ENCODE results near the gene STK4.
A peak's percentile ranks its signal among the peaks of the same experiment; 100 is the strongest.
"Not testable (repeated sequence)": the region's sequence is repeated elsewhere in the genome, so short reads cannot be mapped to it uniquely, and the experiment has no call there.

The STK4 gene

DNA sequence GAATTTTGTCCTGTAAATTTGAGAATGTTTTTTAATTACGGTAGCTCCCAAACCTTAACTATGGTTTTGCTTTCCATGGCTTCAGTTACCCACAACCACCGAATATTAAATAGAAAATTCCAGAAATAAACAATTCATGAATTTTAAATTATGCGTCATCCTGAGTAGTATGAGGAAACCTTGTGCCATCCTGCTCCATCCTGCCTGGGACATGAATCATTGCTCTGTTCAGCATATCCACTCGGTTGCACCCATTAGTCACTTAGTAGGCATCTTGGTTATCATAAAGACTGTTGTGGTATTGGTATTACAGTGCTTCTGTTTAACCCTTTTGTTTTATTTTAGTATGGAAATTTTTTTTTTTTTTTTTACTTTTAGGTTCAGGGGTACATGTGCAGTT, 94.9 kb downstream of the STK4 start:
- ATAC-seq: no peak
- Mint-ChIP-seq H3K27ac (peak overlapping the region; percentile 19), H3K27me3 (no peaks in the 10 kb centered on the region), H3K9me3 (no peaks in the 10 kb centered on the region), H3K4me3 (no peak overlapping the region), H3K36me3 (peaks cover 71% of the 10 kb centered on the region), H3K4me1 (peaks cover 78% of the 10 kb centered on the region)

DNA sequence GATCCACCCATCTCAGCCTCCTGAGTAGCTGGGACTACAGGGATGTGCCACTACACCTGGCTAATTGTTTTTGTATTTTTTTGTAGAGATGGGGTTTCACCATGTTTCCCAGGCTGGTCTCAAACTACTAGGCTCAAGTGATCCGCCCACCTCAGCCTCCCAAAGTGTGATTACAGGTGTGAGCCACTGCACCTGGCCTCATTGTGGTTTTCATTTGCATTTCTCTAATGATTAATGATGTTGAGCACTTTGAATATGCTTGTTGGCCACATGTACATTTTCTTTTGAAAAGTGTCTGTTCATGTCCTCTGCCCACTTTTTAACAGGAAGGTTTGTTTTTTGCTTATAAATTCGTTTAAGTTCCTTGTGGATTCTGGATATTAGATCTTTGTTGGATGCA, 96.8 kb downstream of the STK4 start:
- not testable (repeated sequence) for H3K9me3 Mint-ChIP-seq, H3K4me3 Mint-ChIP-seq, ATAC-seq, H3K27me3 Mint-ChIP-seq, H3K27ac Mint-ChIP-seq
- H3K36me3 Mint-ChIP-seq: peaks cover 76% of the 10 kb centered on the region
- H3K4me1 Mint-ChIP-seq: peaks cover 62% of the 10 kb centered on the region

DNA sequence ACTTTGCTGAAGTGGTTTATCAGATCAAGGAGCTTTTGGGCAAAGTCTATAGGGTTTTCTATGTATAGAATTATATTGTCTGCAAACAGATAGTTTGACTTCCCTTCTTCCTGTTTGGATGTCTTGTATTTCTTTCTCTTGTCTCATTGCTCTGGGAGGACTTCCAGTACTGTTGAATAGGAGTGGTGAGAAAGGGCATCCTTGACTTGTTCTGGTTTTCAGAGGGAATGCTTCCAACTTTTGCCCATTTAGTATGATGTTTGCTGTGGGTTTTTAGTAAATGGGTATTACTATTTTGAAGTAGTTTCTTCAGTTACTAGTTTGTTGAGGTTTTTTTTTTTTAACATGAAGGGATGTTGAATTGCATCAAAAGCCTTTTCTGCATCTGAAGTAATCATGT, 98.5 kb downstream of the STK4 start:
- no peaks in the 10 kb centered on the region for H3K27me3 Mint-ChIP-seq
- ATAC-seq: no peak
- H3K9me3 Mint-ChIP-seq: no peaks in the 10 kb centered on the region
- peaks cover 61% of the 10 kb centered on the region for H3K4me1 Mint-ChIP-seq
- H3K27ac Mint-ChIP-seq: peak overlapping the region; percentile 11
- H3K36me3 Mint-ChIP-seq: peaks cover 82% of the 10 kb centered on the region
- H3K4me3 Mint-ChIP-seq: no peak overlapping the region

DNA sequence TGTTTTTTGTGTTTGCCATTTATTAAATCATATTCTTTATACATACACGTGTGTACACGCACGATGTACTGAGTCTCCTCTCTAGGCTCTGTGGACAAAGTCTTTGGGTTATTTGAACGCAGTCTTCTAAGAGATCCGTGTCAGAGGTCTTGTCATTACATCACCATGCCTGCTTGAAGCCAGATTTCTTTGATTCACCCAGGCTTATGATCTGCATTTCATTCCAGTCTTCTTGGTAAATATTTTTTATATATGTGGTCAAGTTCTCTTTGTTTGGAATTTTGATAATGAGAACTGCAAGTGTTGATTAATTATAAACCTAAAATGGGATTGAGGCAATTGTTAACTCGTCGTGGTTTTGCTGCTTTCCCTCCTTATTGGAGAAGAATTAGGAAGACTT, 100.1 kb downstream of the STK4 start:
- Mint-ChIP-seq H3K4me3 (no peak overlapping the region), H3K27ac (no peak overlapping the region), H3K27me3 (no peaks in the 10 kb centered on the region), H3K4me1 (peaks cover 57% of the 10 kb centered on the region), H3K9me3 (no peaks in the 10 kb centered on the region), H3K36me3 (peaks cover 77% of the 10 kb centered on the region)
- ATAC-seq: no peak

DNA sequence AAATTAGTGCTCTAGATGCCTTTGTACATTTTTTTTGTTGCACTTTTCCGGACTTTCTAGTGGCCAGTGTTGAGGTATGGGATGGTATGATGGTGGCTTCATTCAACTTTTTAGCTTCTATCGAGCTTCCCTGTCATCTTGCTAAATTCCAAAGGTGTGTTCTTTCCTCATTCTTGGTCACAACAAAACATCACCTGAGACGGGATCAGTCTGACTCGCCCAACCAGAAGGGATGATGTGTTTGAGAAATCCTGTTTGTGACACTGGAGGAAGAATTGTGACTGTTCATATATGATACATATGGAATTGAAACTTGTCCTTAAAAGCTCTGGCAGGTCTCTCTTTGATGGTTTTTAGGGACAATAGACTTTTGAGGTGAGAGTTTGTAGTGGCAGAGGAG, 100.8 kb downstream of the STK4 start:
- no peak overlapping the region for H3K27ac Mint-ChIP-seq
- no peaks in the 10 kb centered on the region for H3K27me3 Mint-ChIP-seq
- H3K4me3 Mint-ChIP-seq: no peak overlapping the region
- H3K9me3 Mint-ChIP-seq: no peaks in the 10 kb centered on the region
- ATAC-seq: no peak
- peaks cover 49% of the 10 kb centered on the region for H3K4me1 Mint-ChIP-seq
- peaks cover 74% of the 10 kb centered on the region for H3K36me3 Mint-ChIP-seq

- Mint-ChIP-seq H3K36me3 (peaks cover 75% of the 10 kb centered on the region), H3K27me3 (no peaks in the 10 kb centered on the region), H3K9me3 (no peaks in the 10 kb centered on the region), H3K4me1 (peaks cover 46% of the 10 kb centered on the region), H3K4me3 (no peak overlapping the region), H3K27ac (no peak overlapping the region)
- ATAC-seq: no peak
Observed at GRCh38 chr20:45067558-45067957, 101.2 kb downstream of the STK4 start.

- Mint-ChIP-seq H3K4me3 (no peak overlapping the region), H3K27me3 (no peaks in the 10 kb centered on the region), H3K9me3 (no peaks in the 10 kb centered on the region), H3K36me3 (peaks cover 65% of the 10 kb centered on the region), H3K4me1 (peaks cover 36% of the 10 kb centered on the region), H3K27ac (peak overlapping the region; percentile 8)
- no peak for ATAC-seq
Observed at GRCh38 chr20:45069261-45069660, 102.9 kb downstream of the STK4 start.

DNA sequence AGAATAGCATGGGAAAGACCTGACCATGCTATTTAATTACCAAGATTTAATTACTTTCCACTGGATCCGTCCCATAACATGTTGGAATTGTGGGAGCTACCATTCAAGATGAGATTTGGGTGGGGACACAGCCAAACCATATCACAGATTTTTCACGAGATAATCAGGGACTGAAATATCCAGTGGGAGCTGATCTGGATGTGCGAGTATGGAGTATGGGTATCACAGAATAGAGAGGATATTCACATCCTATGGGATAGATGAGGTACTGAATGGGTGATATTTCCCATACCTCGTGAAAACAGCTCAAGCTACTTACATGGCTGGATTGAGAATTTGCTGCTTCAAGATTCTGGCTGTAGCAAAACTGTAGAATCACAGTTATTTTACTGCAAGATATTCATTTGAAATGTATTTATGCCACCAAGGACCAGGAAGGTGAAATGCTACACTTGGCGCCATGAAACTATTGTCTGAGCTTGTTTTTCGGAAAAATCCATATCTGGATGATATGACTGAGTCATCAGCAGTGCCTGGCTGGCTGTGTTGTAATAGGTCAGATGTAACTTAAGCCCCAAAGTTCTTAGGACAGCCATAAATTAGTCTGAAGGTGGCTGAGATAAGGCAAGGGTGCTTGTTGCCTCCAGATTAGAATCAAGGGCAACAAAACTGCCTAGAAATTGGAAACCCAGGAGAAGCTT, 104.8 kb downstream of the STK4 start:
- Mint-ChIP-seq H3K36me3 (peaks cover 60% of the 10 kb centered on the region), H3K9me3 (no peaks in the 10 kb centered on the region), H3K27me3 (no peaks in the 10 kb centered on the region), H3K27ac (no peak overlapping the region), H3K4me3 (no peak overlapping the region), H3K4me1 (peaks cover 21% of the 10 kb centered on the region)
- ATAC-seq: no peak

GRCh38 chr20:45072066-45072465, 105.8 kb downstream of the STK4 start:
- peaks cover 21% of the 10 kb centered on the region for H3K4me1 Mint-ChIP-seq
- H3K27ac Mint-ChIP-seq: no peak overlapping the region
- no peak for ATAC-seq
- no peaks in the 10 kb centered on the region for H3K9me3 Mint-ChIP-seq
- no peak overlapping the region for H3K4me3 Mint-ChIP-seq
- peaks cover 61% of the 10 kb centered on the region for H3K36me3 Mint-ChIP-seq
- no peaks in the 10 kb centered on the region for H3K27me3 Mint-ChIP-seq

DNA sequence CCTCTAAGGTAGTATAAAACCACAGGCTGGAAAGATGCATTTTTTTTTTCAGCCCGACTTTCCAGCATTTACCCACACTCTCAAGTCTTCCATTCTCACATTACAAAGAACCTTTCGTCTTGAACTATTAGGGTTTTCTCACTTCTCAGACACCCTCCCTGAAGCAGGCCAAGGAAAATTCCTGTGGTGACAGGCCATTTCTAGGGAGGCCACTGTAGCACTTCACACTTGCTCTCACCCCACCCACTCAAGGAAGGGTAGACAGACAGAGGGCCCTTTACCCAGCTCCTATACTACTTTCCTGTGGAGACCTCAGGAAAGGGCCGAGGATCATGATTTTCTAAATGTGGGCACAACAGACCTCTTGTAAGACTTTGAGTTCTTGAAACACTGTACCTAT, 106.9 kb downstream of the STK4 start:
- no peak for ATAC-seq
- no peaks in the 10 kb centered on the region for H3K27me3 Mint-ChIP-seq
- H3K27ac Mint-ChIP-seq: peak overlapping the region; percentile 31
- H3K36me3 Mint-ChIP-seq: peaks cover 62% of the 10 kb centered on the region
- peaks cover 21% of the 10 kb centered on the region for H3K4me1 Mint-ChIP-seq
- no peaks in the 10 kb centered on the region for H3K9me3 Mint-ChIP-seq
- no peak overlapping the region for H3K4me3 Mint-ChIP-seq

DNA sequence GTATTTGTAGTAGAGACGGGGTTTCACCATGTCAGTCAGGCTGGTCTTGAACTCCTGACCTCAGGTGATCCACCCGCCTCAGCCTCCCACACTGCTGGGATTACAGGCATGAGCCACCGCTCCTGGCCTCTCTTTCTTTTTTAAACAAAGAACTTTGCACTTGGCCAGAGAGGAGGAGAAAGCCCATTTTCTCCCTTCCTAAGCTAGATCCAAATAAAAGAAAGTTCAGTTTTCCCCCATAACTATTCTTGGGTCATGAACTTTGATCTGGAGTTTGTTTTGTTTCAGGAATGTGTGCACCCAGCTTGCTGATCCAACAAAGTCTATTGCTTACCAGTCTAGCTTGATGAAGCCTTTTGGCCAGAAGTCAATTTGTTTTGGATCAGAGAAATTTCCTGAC, 111.2 kb downstream of the STK4 start:
- H3K27ac Mint-ChIP-seq: no peak overlapping the region
- peaks cover 10% of the 10 kb centered on the region for H3K9me3 Mint-ChIP-seq
- no peak overlapping the region for H3K4me3 Mint-ChIP-seq
- no peak for ATAC-seq
- H3K4me1 Mint-ChIP-seq: peaks cover under 1% of the 10 kb centered on the region
- H3K27me3 Mint-ChIP-seq: no peaks in the 10 kb centered on the region
- H3K36me3 Mint-ChIP-seq: peaks cover 75% of the 10 kb centered on the region

DNA sequence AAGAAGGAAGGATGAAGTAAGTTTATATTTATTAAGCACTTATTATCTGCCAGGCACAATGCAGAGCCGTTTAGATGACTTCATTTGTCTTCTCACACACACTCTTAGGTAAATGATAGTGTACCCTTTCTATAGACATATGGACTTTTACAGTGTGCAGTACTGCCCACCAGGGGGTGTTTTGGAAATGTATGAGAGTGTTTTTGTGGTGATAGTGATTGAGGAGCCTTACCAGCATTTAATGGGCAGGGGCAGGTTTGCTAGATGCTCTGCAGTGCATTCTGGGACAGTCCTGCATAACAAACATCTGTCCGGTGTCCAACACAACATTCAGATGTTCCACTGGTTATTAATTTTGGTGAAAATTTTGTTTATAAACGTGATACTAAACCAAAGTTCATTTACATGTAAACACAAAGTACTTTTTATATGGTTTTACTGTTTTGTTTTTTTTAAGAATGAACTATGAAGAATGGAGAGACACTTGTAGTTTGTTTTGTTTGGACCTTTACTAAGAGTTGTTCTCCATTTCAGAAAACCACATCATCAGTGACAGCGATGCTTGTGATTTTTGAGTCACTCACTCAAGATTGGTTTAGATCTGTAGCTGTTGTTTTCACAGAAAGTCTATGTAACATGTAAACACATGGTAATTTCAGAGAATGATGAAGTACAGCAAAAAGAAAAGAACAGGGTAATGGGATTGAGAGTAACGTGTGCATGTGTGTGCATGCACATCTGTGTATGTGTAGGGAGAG, 114.7 kb downstream of the STK4 start:
- no peak for ATAC-seq
- no peak overlapping the region for H3K4me3 Mint-ChIP-seq
- peaks cover 23% of the 10 kb centered on the region for H3K4me1 Mint-ChIP-seq
- H3K9me3 Mint-ChIP-seq: peaks cover 10% of the 10 kb centered on the region
- no peak overlapping the region for H3K27ac Mint-ChIP-seq
- H3K27me3 Mint-ChIP-seq: no peaks in the 10 kb centered on the region
- H3K36me3 Mint-ChIP-seq: peaks cover 93% of the 10 kb centered on the region

- no peaks in the 10 kb centered on the region for H3K27me3 Mint-ChIP-seq
- H3K36me3 Mint-ChIP-seq: peaks cover 93% of the 10 kb centered on the region
- H3K27ac Mint-ChIP-seq: no peak overlapping the region
- H3K4me1 Mint-ChIP-seq: peaks cover 37% of the 10 kb centered on the region
- no peak for ATAC-seq
- peaks cover 10% of the 10 kb centered on the region for H3K9me3 Mint-ChIP-seq
- H3K4me3 Mint-ChIP-seq: no peak overlapping the region
Observed at GRCh38 chr20:45082468-45082867, 116.2 kb downstream of the STK4 start.

- H3K36me3 Mint-ChIP-seq: peaks cover 96% of the 10 kb centered on the region
- no peak for ATAC-seq
- no peaks in the 10 kb centered on the region for H3K27me3 Mint-ChIP-seq
- H3K9me3 Mint-ChIP-seq: peaks cover 10% of the 10 kb centered on the region
- peaks cover 39% of the 10 kb centered on the region for H3K4me1 Mint-ChIP-seq
- no peak overlapping the region for H3K27ac Mint-ChIP-seq
- no peak overlapping the region for H3K4me3 Mint-ChIP-seq
Observed at GRCh38 chr20:45083127-45083526, 116.8 kb downstream of the STK4 start.

DNA sequence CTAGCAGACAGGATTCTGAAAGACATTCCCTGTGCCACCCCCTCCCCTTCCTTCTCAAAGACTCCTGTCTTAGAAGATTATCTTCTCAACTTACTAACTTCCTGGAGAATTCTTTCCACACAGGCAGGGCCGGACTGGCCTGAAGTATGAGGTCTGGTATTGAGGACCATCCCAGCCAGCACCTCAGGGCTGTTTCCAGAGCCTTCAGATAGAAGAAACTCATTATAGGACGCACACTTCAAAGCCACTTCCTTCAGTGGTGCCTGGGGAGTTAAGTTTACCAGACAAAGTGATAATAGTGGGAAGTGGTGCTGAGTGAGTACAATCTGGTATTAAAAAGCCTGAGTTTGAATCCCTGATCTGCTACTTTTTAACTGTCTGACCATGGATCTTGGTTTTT, 119.0 kb downstream of the STK4 start:
- Mint-ChIP-seq H3K27me3 (no peaks in the 10 kb centered on the region), H3K4me1 (peaks cover 39% of the 10 kb centered on the region), H3K4me3 (no peak overlapping the region), H3K9me3 (peaks cover 5% of the 10 kb centered on the region), H3K36me3 (peaks cover 84% of the 10 kb centered on the region), H3K27ac (no peak overlapping the region)
- no peak for ATAC-seq

GRCh38 chr20:45085867-45086266, 119.6 kb downstream of the STK4 start:
- no peak overlapping the region for H3K27ac Mint-ChIP-seq
- H3K9me3 Mint-ChIP-seq: peaks cover 5% of the 10 kb centered on the region
- ATAC-seq: no peak
- peaks cover 39% of the 10 kb centered on the region for H3K4me1 Mint-ChIP-seq
- peaks cover 84% of the 10 kb centered on the region for H3K36me3 Mint-ChIP-seq
- H3K27me3 Mint-ChIP-seq: no peaks in the 10 kb centered on the region
- no peak overlapping the region for H3K4me3 Mint-ChIP-seq

All from stimulated activated memory B cell treated with anti-CD40 and anti-IgM and Interleukin-4, amounts not matched to agents 10 μg/mL and 1 μg/mL and 100 μg/mL, for 72 hours (primary cell).